Measurements from ENCODE around the gene FXYD2.

Gene FXYD2

GRCh38 chr11:117857734-117858414 is 33.3 kb upstream of the FXYD2 start:
- FAIRE-seq, result no peak

- FAIRE-seq, result no peak
Measured at GRCh38 chr11:117855912-117856651, 31.5 kb upstream of the FXYD2 start.

- no peak for FAIRE-seq
Measured at GRCh38 chr11:117855186-117855845, 30.8 kb upstream of the FXYD2 start.

- FAIRE-seq, result no peak
Measured at GRCh38 chr11:117852309-117852708, 27.8 kb upstream of the FXYD2 start.

- no peak for FAIRE-seq
Measured at GRCh38 chr11:117851852-117852251, 27.3 kb upstream of the FXYD2 start.

GRCh38 chr11:117851106-117851505 is 26.6 kb upstream of the FXYD2 start:
- FAIRE-seq, result no peak

GRCh38 chr11:117849781-117850414 is 25.4 kb upstream of the FXYD2 start:
- FAIRE-seq, result no peak

- FAIRE-seq, result no peak
Measured at GRCh38 chr11:117843666-117844484, 19.3 kb upstream of the FXYD2 start.

GRCh38 chr11:117842131-117842941 is 17.8 kb upstream of the FXYD2 start:
- no peak for FAIRE-seq

GRCh38 chr11:117841551-117842031 is 17.0 kb upstream of the FXYD2 start:
- FAIRE-seq, result no peak

GRCh38 chr11:117840881-117841550 is 16.5 kb upstream of the FXYD2 start:
- no peak for FAIRE-seq

- no peak for FAIRE-seq
Measured at GRCh38 chr11:117839936-117840813, 15.6 kb upstream of the FXYD2 start.

- FAIRE-seq, result no peak
Measured at GRCh38 chr11:117839380-117839881, 14.9 kb upstream of the FXYD2 start.

- no peak for FAIRE-seq
Measured at GRCh38 chr11:117838901-117839300, 14.4 kb upstream of the FXYD2 start.

- no peak for FAIRE-seq
Measured at GRCh38 chr11:117837791-117838190, 13.2 kb upstream of the FXYD2 start.

GRCh38 chr11:117837070-117837776 is 12.7 kb upstream of the FXYD2 start:
- FAIRE-seq, result no peak

GRCh38 chr11:117836077-117836960 is 11.8 kb upstream of the FXYD2 start:
- FAIRE-seq, result no peak

GRCh38 chr11:117835576-117835975 is 11.0 kb upstream of the FXYD2 start:
- no peak for FAIRE-seq

All from colon (tissue), 2 donors.